SK-N-SH (cell line): ENCODE measurements around the gene PLCG2. TPM values are rescaled to one million over a fixed set of nuclear protein-coding genes. Genes with fewer than 3 reads are reported as not detected.

Experiments used
- CTCF ChIA-PET: fragments of 300-600, 350-600 bp; formaldehyde crosslinking; extraction: SDS; loops from one replicate; lab custom pipeline; 2021; lab: Yijun Ruan, JAX
- POLR2A ChIA-PET: fragments of 350-600 bp; sonication (Branson Sonifier 250); formaldehyde crosslinking; extraction: SDS; loops from one replicate; lab custom pipeline; 2020; ENCODE audit warnings: antibody characterized with exemption, inconsistent platforms; lab: Yijun Ruan, JAX
- DNase-seq: peaks from one replicate; pipeline ENCODE4 v3.0.0; 2012
- H2AFZ ChIP-seq: fragments of 200-600 bp; sonication (generic); 2 replicates; pipeline ENCODE4 v1.8.1; 2016; ENCODE audit warnings: antibody characterized with exemption, mild to moderate bottlenecking, low read depth
- H3F3A ChIP-seq: fragments of 200-600 bp; sonication (generic); replicated peaks from 2 replicates; pipeline ENCODE3; 2016; ENCODE audit warnings: antibody characterized with exemption, mild to moderate bottlenecking; ENCODE audit not compliant: insufficient read depth
- H3K27ac ChIP-seq, 2 experiments: fragments of 200-500 bp in 1 of 2; fragments of 200-600 bp in 1 of 2; sonication (Bioruptor generic) in 1 of 2; sonication (generic), shearing (Covaris generic) in 1 of 2; 2 replicates each; pipeline versions ENCODE4 v1.5.1 to v1.6.1; 2014 to 2016; ENCODE audit warnings: low read depth in 2 of 2, inconsistent platforms in 1 of 2, low read length in 1 of 2, mild to moderate bottlenecking in 1 of 2, mixed read lengths in 1 of 2
- H3K27me3 ChIP-seq: fragments of 200-600 bp; sonication (generic), shearing (Covaris generic); 2 replicates; pipeline ENCODE4 v1.6.1; 2016; ENCODE audit warnings: mixed run types; ENCODE audit not compliant: insufficient read depth
- H3K36me3 ChIP-seq, 2 experiments: fragments of 200-500 bp in 1 of 2; fragments of 200-600 bp in 1 of 2; sonication (Bioruptor generic) in 1 of 2; sonication (generic) in 1 of 2; replicated peaks in 1 of 2; 2 replicates each; pipeline versions ENCODE3 to v1.5.1; 2014 to 2016; ENCODE audit warnings: low read length in 1 of 2, mild to moderate bottlenecking in 1 of 2; ENCODE audit not compliant: insufficient read depth in 2 of 2, control insufficient read depth in 1 of 2
- H3K4me1 ChIP-seq, 2 experiments: fragments of 200-500 bp in 1 of 2; fragments of 200-600 bp in 1 of 2; sonication (Bioruptor generic) in 1 of 2; sonication (generic), shearing (Covaris generic) in 1 of 2; 2 replicates each; pipeline versions ENCODE4 v1.5.1 to v1.6.1; 2014 to 2016; ENCODE audit warnings: low read depth in 1 of 2, low read length in 1 of 2, mixed run types in 1 of 2; ENCODE audit not compliant: insufficient read depth in 2 of 2, control insufficient read depth in 1 of 2
- H3K4me2 ChIP-seq: fragments of 200-600 bp; sonication (generic), shearing (Covaris generic); 2 replicates; pipeline ENCODE4 v1.6.1; 2017; ENCODE audit warnings: mixed run types
- H3K4me3 ChIP-seq, 2 experiments: fragments of 200-500 bp in 1 of 2; fragments of 200-600 bp in 1 of 2; sonication (Bioruptor generic) in 1 of 2; sonication (generic), shearing (Covaris generic) in 1 of 2; 2 replicates each; pipeline versions ENCODE4 v1.5.1 to v1.8.1; 2014 to 2016; ENCODE audit warnings: low read depth in 2 of 2, inconsistent platforms in 1 of 2, low read length in 1 of 2, mild to moderate bottlenecking in 1 of 2, mixed read lengths in 1 of 2, moderate library complexity in 1 of 2
- H3K79me2 ChIP-seq: fragments of 200-600 bp; sonication (generic); 2 replicates; pipeline ENCODE4 v1.8.1; 2017; ENCODE audit warnings: mild to moderate bottlenecking; ENCODE audit not compliant: insufficient read depth
- H3K9ac ChIP-seq: fragments of 200-600 bp; sonication (generic); 2 replicates; pipeline ENCODE4 v1.6.1; 2017; ENCODE audit warnings: mixed run types
- H3K9me2 ChIP-seq: fragments of 200-600 bp; sonication (generic); 2 replicates; pipeline ENCODE4 v1.6.1; 2017; ENCODE audit warnings: mixed run types
- H3K9me3 ChIP-seq: fragments of 200-600 bp; sonication (generic); 2 replicates; pipeline ENCODE4 v1.6.1; 2017; ENCODE audit warnings: mixed run types, mild to moderate bottlenecking, moderate library complexity
- H4K20me1 ChIP-seq: fragments of 200-600 bp; sonication (generic); 2 replicates; pipeline ENCODE4 v1.6.1; 2017; ENCODE audit warnings: mild to moderate bottlenecking, mixed run types; ENCODE audit not compliant: insufficient read depth
- CHD2 ChIP-seq: fragments of 150-350 bp; IDR thresholded peaks from 2 replicates; pipeline ENCODE4 v1.6.1; 2018; ENCODE audit warnings: low read length; ENCODE audit not compliant: partially characterized antibody
- ELF1 ChIP-seq: IDR thresholded peaks from 2 replicates; pipeline ENCODE4 v1.4.0; 2012
- EZH2phosphoT487 ChIP-seq: fragments of 200-600 bp; sonication (generic); IDR thresholded peaks from 2 replicates; pipeline ENCODE4 v1.6.1; 2017; ENCODE audit warnings: low read depth, mixed run types, mild to moderate bottlenecking, antibody characterized with exemption, moderate library complexity, borderline replicate concordance
- FOSL2 ChIP-seq: IDR thresholded peaks from 2 replicates; pipeline ENCODE4 v1.4.0; 2012; ENCODE audit warnings: low read depth, mild to moderate bottlenecking, moderate library complexity, borderline replicate concordance
- FOXJ3 ChIP-seq: sonication (generic); formaldehyde crosslinking; IDR thresholded peaks from 2 replicates; pipeline ENCODE4 v1.5.1; 2020; ENCODE audit warnings: mild to moderate bottlenecking, missing genetic modification reagents
- GABPA ChIP-seq: IDR thresholded peaks from 2 replicates; pipeline ENCODE4 v1.4.0; 2012; ENCODE audit warnings: low read depth, mild to moderate bottlenecking
- JUND ChIP-seq: IDR thresholded peaks from 2 replicates; pipeline ENCODE4 v1.4.0; 2012
- MEF2A ChIP-seq: IDR thresholded peaks from 2 replicates; pipeline ENCODE4 v1.4.0; 2012; ENCODE audit warnings: low read depth, borderline replicate concordance
- MXI1 ChIP-seq: IDR thresholded peaks from 2 replicates; pipeline ENCODE4 v1.6.1; 2012; ENCODE audit warnings: mild to moderate bottlenecking, low read depth, low read length, improper control_type of control experiment
- NFIC ChIP-seq: IDR thresholded peaks from 2 replicates; pipeline ENCODE4 v1.4.0; 2012; ENCODE audit warnings: borderline replicate concordance
- NRF1 ChIP-seq: IDR thresholded peaks from 2 replicates; pipeline ENCODE4 v1.6.1; 2012; ENCODE audit warnings: low read depth, mild to moderate bottlenecking, low read length
- POLR2AphosphoS5 ChIP-seq: IDR thresholded peaks from 2 replicates; pipeline ENCODE4 v1.6.1; 2012; ENCODE audit warnings: low read depth, low read length
- RFX5 ChIP-seq: IDR thresholded peaks from 2 replicates; pipeline ENCODE4 v1.6.1; 2012; ENCODE audit warnings: mild to moderate bottlenecking, improper control_type of control experiment, low read length
- RXRA ChIP-seq: IDR thresholded peaks from 2 replicates; pipeline ENCODE4 v1.4.0; 2012; ENCODE audit warnings: low read depth, mild to moderate bottlenecking, borderline replicate concordance
- SIN3A ChIP-seq: IDR thresholded peaks from 2 replicates; pipeline ENCODE4 v1.6.1; 2012; ENCODE audit warnings: low read depth, mild to moderate bottlenecking, low read length, moderate library complexity, borderline replicate concordance
- SMC3 ChIP-seq: IDR thresholded peaks from 2 replicates; pipeline ENCODE4 v1.6.1; 2012; ENCODE audit warnings: low read depth, low read length, improper control_type of control experiment
- TEAD4 ChIP-seq: IDR thresholded peaks from 2 replicates; pipeline ENCODE4 v1.4.0; 2012; ENCODE audit warnings: mild to moderate bottlenecking, borderline replicate concordance; ENCODE audit not compliant: insufficient read depth
- USF2 ChIP-seq: fragments of 150-350 bp; IDR thresholded peaks from 2 replicates; pipeline ENCODE4 v1.6.1; 2017; ENCODE audit warnings: antibody characterized with exemption, low read length, low read depth, borderline replicate concordance
- WGBS: methylation state at CpG from one replicate; pipeline ENCODE4 v1.1.6; 2017; ENCODE audit warnings: low lambda C conversion rate; 5-methylcytosine and 5-hydroxymethylcytosine counted together
- polyA plus RNA-seq, 3 experiments: library from polyadenylated mRNA; depleted of rRNA; stranded (reverse); fragments of >200 nt; gene quantifications; 2 replicates each; pipeline ENCODE4 v1.2.3, GENCODE V29; 2012
- TF ChIP-seq, protein P1 (sequence below): IDR thresholded peaks from 2 replicates; pipeline ENCODE4 v1.6.1; 2012; ENCODE audit warnings: mild to moderate bottlenecking, low read depth, low read length, moderate library complexity

PLCG2 gene
- polyA plus RNA-seq, 1 of the 3 experiments (the other 2 are of a cell fraction) = 0.23 TPM

DNA sequence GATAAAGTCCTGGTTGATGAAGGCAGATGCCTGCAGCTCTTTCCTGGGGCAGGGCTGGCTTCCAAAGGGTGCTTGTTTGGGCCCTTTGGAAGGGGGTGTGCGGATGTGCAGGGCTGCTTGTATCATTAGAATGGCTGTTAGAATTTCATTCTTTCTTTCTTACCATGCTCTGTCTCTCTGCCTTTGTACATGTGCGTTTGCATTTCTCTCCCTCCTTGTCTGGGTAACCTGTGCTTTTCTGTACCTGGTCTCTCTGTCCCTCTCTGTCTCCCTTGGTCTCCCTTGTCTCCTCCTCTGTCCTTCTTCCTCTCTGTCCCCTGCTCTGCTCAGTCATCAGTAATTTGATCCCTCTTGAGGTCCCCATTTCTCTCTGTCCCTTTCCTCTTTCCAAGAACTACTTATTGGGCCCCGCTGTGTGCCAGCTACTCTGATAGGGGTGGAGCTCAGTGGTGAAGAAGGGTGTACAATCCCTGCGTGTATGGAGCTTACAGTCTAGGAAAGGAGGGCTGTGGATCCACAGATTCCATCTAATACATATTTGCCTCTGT, 69.3 kb downstream of the PLCG2 start:
- 22% methylated on average over 4 of the region's 4 CpGs for WGBS
- H3F3A ChIP-seq = no peaks in the 10 kb centered on the region
- H3K9me3 ChIP-seq = no peaks in the 10 kb centered on the region
- no peak overlapping the region for H3K9ac ChIP-seq
- H3K27me3 ChIP-seq = peaks cover 5% of the 10 kb centered on the region; the same call in 1 of the 2 replicates
- H3K36me3 ChIP-seq = no peaks in the 10 kb centered on the region
- H3K4me2 ChIP-seq = no peak overlapping the region
- ChIA-PET CTCF (no interaction called here), POLR2A (no interaction called here)
- TF ChIP-seq GABPA = no peak
- TF ChIP-seq ELF1 = no peak
- no peak for TF ChIP-seq NFIC
- TF ChIP-seq EZH2phosphoT487 = no peak
- no peak for TF ChIP-seq POLR2AphosphoS5
- TF ChIP-seq JUND = no peak
- no peak for TF ChIP-seq FOXJ3 (CRISPR knock-in tag)
- no peak for TF ChIP-seq CHD2
- TF ChIP-seq RFX5 = no peak
- TF ChIP-seq, protein P1, sequence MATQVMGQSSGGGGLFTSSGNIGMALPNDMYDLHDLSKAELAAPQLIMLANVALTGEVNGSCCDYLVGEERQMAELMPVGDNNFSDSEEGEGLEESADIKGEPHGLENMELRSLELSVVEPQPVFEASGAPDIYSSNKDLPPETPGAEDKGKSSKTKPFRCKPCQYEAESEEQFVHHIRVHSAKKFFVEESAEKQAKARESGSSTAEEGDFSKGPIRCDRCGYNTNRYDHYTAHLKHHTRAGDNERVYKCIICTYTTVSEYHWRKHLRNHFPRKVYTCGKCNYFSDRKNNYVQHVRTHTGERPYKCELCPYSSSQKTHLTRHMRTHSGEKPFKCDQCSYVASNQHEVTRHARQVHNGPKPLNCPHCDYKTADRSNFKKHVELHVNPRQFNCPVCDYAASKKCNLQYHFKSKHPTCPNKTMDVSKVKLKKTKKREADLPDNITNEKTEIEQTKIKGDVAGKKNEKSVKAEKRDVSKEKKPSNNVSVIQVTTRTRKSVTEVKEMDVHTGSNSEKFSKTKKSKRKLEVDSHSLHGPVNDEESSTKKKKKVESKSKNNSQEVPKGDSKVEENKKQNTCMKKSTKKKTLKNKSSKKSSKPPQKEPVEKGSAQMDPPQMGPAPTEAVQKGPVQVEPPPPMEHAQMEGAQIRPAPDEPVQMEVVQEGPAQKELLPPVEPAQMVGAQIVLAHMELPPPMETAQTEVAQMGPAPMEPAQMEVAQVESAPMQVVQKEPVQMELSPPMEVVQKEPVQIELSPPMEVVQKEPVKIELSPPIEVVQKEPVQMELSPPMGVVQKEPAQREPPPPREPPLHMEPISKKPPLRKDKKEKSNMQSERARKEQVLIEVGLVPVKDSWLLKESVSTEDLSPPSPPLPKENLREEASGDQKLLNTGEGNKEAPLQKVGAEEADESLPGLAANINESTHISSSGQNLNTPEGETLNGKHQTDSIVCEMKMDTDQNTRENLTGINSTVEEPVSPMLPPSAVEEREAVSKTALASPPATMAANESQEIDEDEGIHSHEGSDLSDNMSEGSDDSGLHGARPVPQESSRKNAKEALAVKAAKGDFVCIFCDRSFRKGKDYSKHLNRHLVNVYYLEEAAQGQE = no peak
- TF ChIP-seq TEAD4 = no peak
- no peak for TF ChIP-seq MXI1
- no peaks in the 10 kb centered on the region for H3K79me2 ChIP-seq
- no peak overlapping the region for H2AFZ ChIP-seq
- no peak for DNase-seq
- H3K9me2 ChIP-seq = no peaks in the 10 kb centered on the region
- no peak overlapping the region for H3K4me3 ChIP-seq
- no peak overlapping the region for H3K27ac ChIP-seq
- H3K4me1 ChIP-seq = no peaks in the 10 kb centered on the region
- no peaks in the 10 kb centered on the region for H4K20me1 ChIP-seq

- Histone ChIP-seq H3K27ac (no peak overlapping the region), H3K36me3 (no peaks in the 10 kb centered on the region), H2AFZ (no peak overlapping the region), H3K9me3 (no peaks in the 10 kb centered on the region), H4K20me1 (no peaks in the 10 kb centered on the region), H3K4me3 (no peak overlapping the region), H3K4me1 (no peaks in the 10 kb centered on the region), H3K9ac (no peak overlapping the region), H3F3A (no peaks in the 10 kb centered on the region), H3K4me2 (no peak overlapping the region), H3K9me2 (no peaks in the 10 kb centered on the region), H3K79me2 (no peaks in the 10 kb centered on the region), H3K27me3 (peaks cover 5% of the 10 kb centered on the region; the same call in 1 of the 2 replicates)
- ChIA-PET POLR2A (no interaction called here), CTCF (no interaction called here)
- DNase-seq = no peak
- WGBS = 32% methylated on average over 10 of the region's 10 CpGs
- TF ChIP-seq GABPA (no peak), RXRA (no peak), SMC3 (no peak), SIN3A (no peak), FOSL2 (no peak), CHD2 (no peak), USF2 (no peak), MEF2A (no peak), NRF1 (no peak), POLR2AphosphoS5 (no peak), RFX5 (no peak)
- TF ChIP-seq, protein P1 = no peak
Observed at GRCh38 chr16:81850197-81850944, 71.3 kb downstream of the PLCG2 start.
